NCI-H82 (cell line): ENCODE data around the gene PPP1R18.
"Not testable (repeated sequence)": the region's sequence is repeated elsewhere in the genome, so short reads cannot be mapped to it uniquely, and the experiment has no call there.

Source experiments
- DNase-seq: peaks from one replicate; lab custom pipeline; 2025; lab: John Stamatoyannopoulos, UW

The PPP1R18 gene

GRCh38 chr6:30686009-30686907, at the start of gene PPP1R18:
TSS of gene PPP1R18 (minus strand) at chr6:30686645. CDS start at chr6:30686018, 627 bp downstream.
- peak; percentile 76 for DNase-seq

GRCh38 chr6:30735668-30736314, 49.3 kb upstream of the PPP1R18 start:
- DNase-seq: no peak

- DNase-seq: no peak
Measured at GRCh38 chr6:30732237-30732943, 45.9 kb upstream of the PPP1R18 start.

GRCh38 chr6:30730601-30731435, 44.4 kb upstream of the PPP1R18 start:
- DNase-seq: peak; percentile 92

- no peak for DNase-seq
Measured at GRCh38 chr6:30727920-30728553, 41.6 kb upstream of the PPP1R18 start.

GRCh38 chr6:30726506-30727413, 40.3 kb upstream of the PPP1R18 start:
- DNase-seq: no peak

- DNase-seq: peak; percentile 76
Measured at GRCh38 chr6:30725713-30726505, 39.5 kb upstream of the PPP1R18 start.

GRCh38 chr6:30724906-30725667, 38.6 kb upstream of the PPP1R18 start:
- peak; percentile 66 for DNase-seq

- not testable (repeated sequence) for DNase-seq
Measured at GRCh38 chr6:30723843-30724741, 37.6 kb upstream of the PPP1R18 start.

- not testable (repeated sequence) for DNase-seq
Measured at GRCh38 chr6:30723159-30723842, 36.9 kb upstream of the PPP1R18 start.

GRCh38 chr6:30722280-30723112, 36.1 kb upstream of the PPP1R18 start:
- DNase-seq: peak; percentile 86

- DNase-seq: not testable (repeated sequence)
Measured at GRCh38 chr6:30722025-30722279, 35.5 kb upstream of the PPP1R18 start.

- DNase-seq: peak; percentile 94
Measured at GRCh38 chr6:30721198-30722024, 35.0 kb upstream of the PPP1R18 start.

GRCh38 chr6:30720738-30721197, 34.3 kb upstream of the PPP1R18 start:
- DNase-seq: peak; percentile 90
